Esophagus muscularis mucosa (tissue), 3 donors: ENCODE measurements around the gene ALDH6A1.

ENCODE experiments used
- EP300 ChIP-seq: sonication (generic); formaldehyde crosslinking; IDR thresholded peaks from one replicate; pipeline ENCODE4 v1.6.1; 2017; ENCODE audit warnings: antibody characterized with exemption
- TF ChIP-seq, protein P1 (sequence below), 3 experiments: fragments of 200-600 bp in 2 of 3; fragments of 450-650 bp in 1 of 3; sonication (generic) in 2 of 3; IDR thresholded peaks; one replicate each; pipeline ENCODE4 v1.5.1; 2017 to 2019; ENCODE audit warnings: antibody characterized with exemption in 3 of 3, mild to moderate bottlenecking in 2 of 3, moderate library complexity in 1 of 3

DNA sequence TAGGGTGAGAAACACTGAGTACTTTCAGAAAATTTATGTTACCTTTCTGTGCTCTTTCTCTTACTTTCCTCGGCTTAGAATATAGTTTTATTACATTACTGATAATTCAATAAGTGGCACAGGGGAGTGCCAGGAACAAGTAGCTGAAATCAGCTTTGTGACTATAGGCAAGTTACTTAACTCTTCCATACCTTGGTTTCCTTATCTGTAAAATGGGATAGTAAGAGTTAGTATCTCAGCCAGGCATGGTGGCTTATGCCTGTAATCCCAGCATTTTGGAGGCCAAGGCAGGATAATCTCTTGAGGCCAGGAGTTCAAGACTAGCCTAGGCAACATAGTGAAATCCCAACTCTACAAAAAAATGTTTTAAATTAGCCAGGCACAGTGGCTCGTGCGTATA, 49.7 kb downstream of the ALDH6A1 start:
- TF ChIP-seq, protein P1, sequence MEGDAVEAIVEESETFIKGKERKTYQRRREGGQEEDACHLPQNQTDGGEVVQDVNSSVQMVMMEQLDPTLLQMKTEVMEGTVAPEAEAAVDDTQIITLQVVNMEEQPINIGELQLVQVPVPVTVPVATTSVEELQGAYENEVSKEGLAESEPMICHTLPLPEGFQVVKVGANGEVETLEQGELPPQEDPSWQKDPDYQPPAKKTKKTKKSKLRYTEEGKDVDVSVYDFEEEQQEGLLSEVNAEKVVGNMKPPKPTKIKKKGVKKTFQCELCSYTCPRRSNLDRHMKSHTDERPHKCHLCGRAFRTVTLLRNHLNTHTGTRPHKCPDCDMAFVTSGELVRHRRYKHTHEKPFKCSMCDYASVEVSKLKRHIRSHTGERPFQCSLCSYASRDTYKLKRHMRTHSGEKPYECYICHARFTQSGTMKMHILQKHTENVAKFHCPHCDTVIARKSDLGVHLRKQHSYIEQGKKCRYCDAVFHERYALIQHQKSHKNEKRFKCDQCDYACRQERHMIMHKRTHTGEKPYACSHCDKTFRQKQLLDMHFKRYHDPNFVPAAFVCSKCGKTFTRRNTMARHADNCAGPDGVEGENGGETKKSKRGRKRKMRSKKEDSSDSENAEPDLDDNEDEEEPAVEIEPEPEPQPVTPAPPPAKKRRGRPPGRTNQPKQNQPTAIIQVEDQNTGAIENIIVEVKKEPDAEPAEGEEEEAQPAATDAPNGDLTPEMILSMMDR (IDR thresholded peaks at IDR 0.05), result no peak
- no peak for TF ChIP-seq EP300
